ENCODE data around the gene DNAI1. TPM values are rescaled to one million over a fixed set of nuclear protein-coding genes. Genes with fewer than 3 reads are reported as not detected.
A peak's percentile ranks its signal among the peaks of the same experiment; 100 is the strongest.

Gene DNAI1
- total RNA-seq, 4 donors from 2014 or later = not detected

DNA sequence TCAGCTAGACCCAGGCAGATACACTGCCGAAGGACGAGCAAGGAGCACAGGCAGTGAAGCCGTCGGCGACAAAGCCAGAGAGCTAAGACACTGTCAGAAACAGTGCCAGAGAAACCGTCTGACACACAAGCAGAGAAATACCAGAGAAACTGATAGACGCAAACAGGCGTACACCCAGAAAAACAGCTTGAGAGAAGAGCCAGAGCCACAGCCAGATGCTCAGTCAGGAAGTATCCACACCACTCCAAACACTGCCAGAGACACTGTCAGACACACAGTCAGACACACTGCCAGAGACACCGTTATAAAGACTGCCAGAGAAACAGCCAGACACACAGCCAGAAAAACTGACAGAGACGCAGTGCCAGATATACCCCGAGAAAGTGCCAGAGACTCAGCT lies 111.8 kb downstream of the DNAI1 start:
- ATAC-seq (ENCODE audit: low FRiP score) (peak; percentile 24), DNase-seq (ENCODE audit: low spot score) (no peak)
- TF ChIP-seq CTCF (IDR thresholded peaks at IDR 0.05) = no peak

Small RNAs within 50 kb of the gene (small RNA-seq; reads per million reads assigned to genes)
- not detected for gene RN7SKP24

Other genes starting within 250 kb of the DNAI1 start
- 1 to 10 TPM in 1 of 4 donors, under 1 TPM in 3; 0.44 to 1.1 (median 0.64) TPM for gene KIF24, start 129.5 kb upstream of the DNAI1 start, total RNA-seq
- gene NUDT2, start 129.2 kb upstream of the DNAI1 start, total RNA-seq = 10 to 100 TPM in 3 of 4 donors, 1 to 10 TPM in 1; 6.6 to 30.4 (median 19.1) TPM
- 10 to 100 TPM in 2 of 4 donors, 1 to 10 TPM in 2; 7.6 to 18.8 (median 10.7) TPM for gene MYORG, start 81.9 kb upstream of the DNAI1 start, total RNA-seq
- 10 to 100 TPM in 3 of 4 donors, 1 to 10 TPM in 1; 6.7 to 16.4 (median 13.6) TPM for gene FAM219A, start 235 bp upstream of the DNAI1 start, total RNA-seq
- not detected for gene ENHO, start 64.2 kb downstream of the DNAI1 start, total RNA-seq
- gene CNTFR, start 130.9 kb downstream of the DNAI1 start, total RNA-seq = 10 to 100 TPM; 41.9 to 81.5 (median 60.4) TPM
- gene RPP25L, start 153.3 kb downstream of the DNAI1 start, total RNA-seq = 10 to 100 TPM; 13.3 to 28.1 (median 23.1) TPM
- gene DCTN3, start 161.7 kb downstream of the DNAI1 start, total RNA-seq = 10 to 100 TPM; 46.5 to 93.8 (median 75.0) TPM
- not detected for gene ARID3C, start 170.3 kb downstream of the DNAI1 start, total RNA-seq
- gene SIGMAR1, start 179.0 kb downstream of the DNAI1 start, total RNA-seq = 10 to 100 TPM; 72.9 to 88.6 (median 73.2) TPM
- gene GALT, start 187.9 kb downstream of the DNAI1 start, total RNA-seq = 10 to 100 TPM; 17.2 to 53.3 (median 32.7) TPM
- gene IL11RA, start 193.4 kb downstream of the DNAI1 start, total RNA-seq = 10 to 100 TPM; 13.3 to 49.3 (median 23.1) TPM
- gene CCL27, start 203.9 kb downstream of the DNAI1 start, total RNA-seq = not detected
- not detected for gene CCL19, start 232.5 kb downstream of the DNAI1 start, total RNA-seq